ENCODE data around the gene SELENOP. TPM values are rescaled to one million over a fixed set of nuclear protein-coding genes. Genes with fewer than 3 reads are reported as not detected.

SELENOP gene
- total RNA-seq, 1 experiment from 2014 or later: 8.5 TPM

DNA sequence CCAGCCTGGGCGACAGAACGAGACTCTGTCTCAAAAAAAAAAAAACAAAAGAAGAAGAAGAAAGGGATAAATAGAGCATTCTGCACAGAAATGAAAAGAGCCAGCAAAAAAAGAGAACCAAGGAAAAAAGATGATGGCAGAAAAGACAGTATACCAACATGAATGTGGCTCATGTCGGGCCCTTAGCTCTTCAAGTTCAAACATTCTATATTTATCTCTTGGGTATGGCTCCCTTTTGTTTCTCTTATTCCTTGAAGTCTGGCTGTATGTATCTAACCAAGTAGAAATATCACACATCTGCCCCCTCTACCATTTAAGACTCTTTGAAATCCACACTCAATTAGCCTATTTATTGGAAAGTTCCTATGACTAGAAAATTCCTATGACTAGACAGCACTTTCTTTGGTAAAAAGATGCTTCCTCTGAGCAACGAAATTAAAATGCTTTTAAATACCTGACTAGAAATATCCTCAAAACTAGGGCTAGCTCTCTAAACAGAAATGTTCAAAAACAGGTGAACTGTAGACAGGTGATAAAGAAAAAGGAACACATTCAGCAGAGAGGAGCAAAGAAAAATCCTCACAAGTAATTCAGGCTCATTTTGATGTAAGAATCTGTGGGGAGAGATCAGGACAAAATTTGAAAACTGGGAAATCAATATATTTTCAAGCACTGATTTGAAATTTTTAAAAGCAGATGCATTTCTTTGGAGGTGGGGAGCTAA is 2.6 kb downstream of the SELENOP start:
- Histone ChIP-seq H3K4me1 (ENCODE audit: insufficient read depth, low read length) (no peaks in the 10 kb centered on the region), H3K27me3 (ENCODE audit: insufficient read depth, low read length) (no peaks in the 10 kb centered on the region), H3K9ac (ENCODE audit: extremely low read depth, insufficient read length, low read length) (no peak overlapping the region), H4K91ac (ENCODE audit: insufficient read length, low read depth, low read length) (no peak overlapping the region), H3K14ac (ENCODE audit: insufficient read depth, low read length) (no peak overlapping the region), H3K4me2 (ENCODE audit: insufficient read depth, insufficient read length, low read length) (no peak overlapping the region), H3K56ac (ENCODE audit: insufficient read length, low read depth, low read length) (no peak overlapping the region), H4K5ac (ENCODE audit: insufficient read length, low read depth, low read length) (no peak overlapping the region), H3K9me3 (ENCODE audit: control insufficient read depth, low read depth, low read length) (no peaks in the 10 kb centered on the region), H3K23ac (ENCODE audit: insufficient read length, low read depth, low read length) (no peak overlapping the region), H2BK5ac (ENCODE audit: insufficient read length, low read length) (no peak overlapping the region), H2AFZ (ENCODE audit: low read length) (no peak overlapping the region), H3K27ac (ENCODE audit: insufficient read length, low read depth, low read length) (no peak overlapping the region), H3K79me2 (ENCODE audit: insufficient read depth, low read length) (no peaks in the 10 kb centered on the region), H2BK20ac (ENCODE audit: low read depth, low read length, poor library complexity, severe bottlenecking) (no peak overlapping the region), H3K23me2 (ENCODE audit: insufficient read length, low read depth, low read length, poor library complexity, severe bottlenecking) (peaks cover 2% of the 10 kb centered on the region), H4K20me1 (ENCODE audit: control insufficient read depth, insufficient read depth, insufficient read length) (no peaks in the 10 kb centered on the region), H3K79me1 (ENCODE audit: insufficient read depth, low read depth, low read length, poor library complexity, severe bottlenecking) (no peaks in the 10 kb centered on the region), H2BK15ac (ENCODE audit: low read depth, low read length) (no peak overlapping the region), H2BK12ac (ENCODE audit: insufficient read length, low read depth, low read length) (no peak overlapping the region), H2AK5ac (ENCODE audit: insufficient read length, low read length) (no peak overlapping the region), H3T11ph (ENCODE audit: low read length) (no peak overlapping the region), H2BK120ac (ENCODE audit: low read depth, low read length, poor library complexity, severe bottlenecking) (no peak overlapping the region), H3K4ac (ENCODE audit: low read depth, low read length) (no peak overlapping the region), H4K8ac (replicated peaks; ENCODE audit: insufficient read length, low read depth, low read length) (no peak overlapping the region), H3K18ac (ENCODE audit: insufficient read length, low read depth, low read length) (no peak overlapping the region)
- Mint-ChIP-seq H3K9me3 (no peaks in the 10 kb centered on the region; a peak in 1 of 5 replicates), H3K36me3 (ENCODE audit: insufficient read depth in 1 of 3, low read depth in 3 of 3) (peaks cover 0 to 9% (median 2%) of the 10 kb centered on the region in 3 experiments; a peak in 3 of 7 replicates), H3K4me3 (no peak overlapping the region), H3K4me1 (peaks cover 35 to 37% of the 10 kb centered on the region in 2 experiments), H3K27ac (no peak overlapping the region), H3K27me3 (ENCODE audit: low read depth) (no peaks in the 10 kb centered on the region; the same call in 1 of the 2 replicates)
- no peak for DNase-seq
- TF ChIP-seq, protein P1, sequence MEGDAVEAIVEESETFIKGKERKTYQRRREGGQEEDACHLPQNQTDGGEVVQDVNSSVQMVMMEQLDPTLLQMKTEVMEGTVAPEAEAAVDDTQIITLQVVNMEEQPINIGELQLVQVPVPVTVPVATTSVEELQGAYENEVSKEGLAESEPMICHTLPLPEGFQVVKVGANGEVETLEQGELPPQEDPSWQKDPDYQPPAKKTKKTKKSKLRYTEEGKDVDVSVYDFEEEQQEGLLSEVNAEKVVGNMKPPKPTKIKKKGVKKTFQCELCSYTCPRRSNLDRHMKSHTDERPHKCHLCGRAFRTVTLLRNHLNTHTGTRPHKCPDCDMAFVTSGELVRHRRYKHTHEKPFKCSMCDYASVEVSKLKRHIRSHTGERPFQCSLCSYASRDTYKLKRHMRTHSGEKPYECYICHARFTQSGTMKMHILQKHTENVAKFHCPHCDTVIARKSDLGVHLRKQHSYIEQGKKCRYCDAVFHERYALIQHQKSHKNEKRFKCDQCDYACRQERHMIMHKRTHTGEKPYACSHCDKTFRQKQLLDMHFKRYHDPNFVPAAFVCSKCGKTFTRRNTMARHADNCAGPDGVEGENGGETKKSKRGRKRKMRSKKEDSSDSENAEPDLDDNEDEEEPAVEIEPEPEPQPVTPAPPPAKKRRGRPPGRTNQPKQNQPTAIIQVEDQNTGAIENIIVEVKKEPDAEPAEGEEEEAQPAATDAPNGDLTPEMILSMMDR (conservative IDR thresholded peaks at IDR 0.05): no peak
- no CpG with 5 or more reads among the region's 4 CpGs for WGBS (ENCODE audit: extremely low coverage, insufficient read length, low lambda C conversion rate)
